Left colon (tissue), 2 donors: ENCODE measurements around the gene SRSF10. TPM values are rescaled to one million over a fixed set of nuclear protein-coding genes. Genes with fewer than 3 reads are reported as not detected.
"Not testable (repeated sequence)": the region's sequence is repeated elsewhere in the genome, so short reads cannot be mapped to it uniquely, and the experiment has no call there.

ENCODE experiments used
- ATAC-seq: fragments of 200-7000 bp; cut with Tn5 transposase; one replicate; pipeline ENCODE4 v1.9.1; 2020; ENCODE audit warnings: mild to moderate bottlenecking, moderate library complexity
- DNase-seq, 2 donors: peaks; one replicate each; pipeline ENCODE4 v3.0.0-alpha.2; 2020
- intact Hi-C, 2 donors: fragments of 100-400 bp; cut with DNase I in 1 of 2; cut with micrococcal nuclease in 1 of 2; formaldehyde crosslinking; loops; one replicate each; pipeline versions ENCODE4 v1.11.2 to v1.14.0; 2022; cut with DNase I, micrococcal nuclease
- total RNA-seq, 2 donors: library from RNA; stranded (reverse); fragmentation: NEBNext Ultra II Directional; extraction: Animal tissue kit (Norgen Biotek cat#: 25700); gene quantifications; one replicate each; pipeline ENCODE4 v1.2.1, GENCODE V29; 2021
- donor health status: DM: no; HTN: no; CAD: no.
- donor health status: DM: yes; HTN: yes; CAD: no.

SRSF10 gene
- total RNA-seq, 2 donors from 2014 or later: 66.5 to 84.0 TPM

DNA sequence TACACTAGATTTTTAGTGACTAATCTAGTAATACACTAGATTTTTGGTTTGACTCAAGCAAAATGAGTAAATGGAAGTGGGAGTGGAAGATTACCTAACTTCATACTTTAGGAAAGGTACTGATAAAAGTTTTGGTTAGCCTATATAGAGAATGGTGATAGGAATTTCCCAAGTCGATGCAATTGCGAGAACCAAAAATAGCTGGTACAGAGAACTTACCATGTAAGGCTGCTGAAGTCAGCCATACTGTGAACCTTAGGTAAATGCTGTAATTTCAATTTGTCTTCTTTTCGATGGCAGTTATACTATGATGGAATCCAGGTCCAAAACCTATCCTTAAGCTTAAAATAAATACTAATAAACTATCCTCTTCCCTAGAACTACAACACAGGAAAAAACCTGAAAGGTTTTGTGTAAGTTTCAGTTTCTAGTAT, 15.9 kb downstream of the SRSF10 start:
- ATAC-seq: no peak
- intact Hi-C loops: no loop called here
- DNase-seq: no peak

- no peak for ATAC-seq
- DNase-seq: no peak
- intact Hi-C loops: no loop called here
Observed at GRCh38 chr1:23963617-23964234, 16.4 kb downstream of the SRSF10 start.

DNA sequence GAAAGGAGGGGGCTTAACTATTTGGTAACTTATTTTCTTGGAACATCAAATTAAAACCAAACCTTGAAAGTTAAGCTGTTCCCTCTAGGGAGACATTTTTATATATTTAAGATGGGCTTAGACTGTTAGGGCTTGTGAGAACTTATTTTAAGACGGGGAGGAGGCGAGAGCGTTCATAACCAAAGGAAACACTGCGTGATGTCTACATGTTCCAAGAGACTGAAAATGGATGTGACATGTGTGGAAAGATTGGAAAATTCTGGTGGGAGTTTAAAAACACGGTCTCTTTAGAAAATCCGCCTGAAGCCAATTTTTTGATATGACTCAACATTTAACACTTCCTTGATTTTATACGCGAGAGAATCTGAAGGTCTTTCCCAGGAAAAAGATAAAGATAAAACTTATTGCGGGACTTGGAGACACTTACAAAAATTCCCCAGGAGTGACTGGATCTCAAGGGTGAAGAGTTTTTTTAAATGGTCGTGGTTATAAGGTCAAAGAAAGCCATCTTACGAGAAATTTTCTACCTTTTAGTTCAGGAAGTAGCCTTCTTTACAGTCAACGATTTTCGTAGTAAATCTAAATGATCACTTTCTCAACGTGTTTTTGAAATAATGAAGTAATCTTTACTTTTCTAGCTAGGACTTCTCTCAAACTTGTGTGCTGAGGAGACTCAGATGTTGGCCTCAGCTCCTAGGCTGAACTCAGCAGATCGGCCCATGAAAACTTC, 19.7 kb downstream of the SRSF10 start:
- ATAC-seq (no peak), DNase-seq (no peak)
- intact Hi-C loops: no loop called here

DNA sequence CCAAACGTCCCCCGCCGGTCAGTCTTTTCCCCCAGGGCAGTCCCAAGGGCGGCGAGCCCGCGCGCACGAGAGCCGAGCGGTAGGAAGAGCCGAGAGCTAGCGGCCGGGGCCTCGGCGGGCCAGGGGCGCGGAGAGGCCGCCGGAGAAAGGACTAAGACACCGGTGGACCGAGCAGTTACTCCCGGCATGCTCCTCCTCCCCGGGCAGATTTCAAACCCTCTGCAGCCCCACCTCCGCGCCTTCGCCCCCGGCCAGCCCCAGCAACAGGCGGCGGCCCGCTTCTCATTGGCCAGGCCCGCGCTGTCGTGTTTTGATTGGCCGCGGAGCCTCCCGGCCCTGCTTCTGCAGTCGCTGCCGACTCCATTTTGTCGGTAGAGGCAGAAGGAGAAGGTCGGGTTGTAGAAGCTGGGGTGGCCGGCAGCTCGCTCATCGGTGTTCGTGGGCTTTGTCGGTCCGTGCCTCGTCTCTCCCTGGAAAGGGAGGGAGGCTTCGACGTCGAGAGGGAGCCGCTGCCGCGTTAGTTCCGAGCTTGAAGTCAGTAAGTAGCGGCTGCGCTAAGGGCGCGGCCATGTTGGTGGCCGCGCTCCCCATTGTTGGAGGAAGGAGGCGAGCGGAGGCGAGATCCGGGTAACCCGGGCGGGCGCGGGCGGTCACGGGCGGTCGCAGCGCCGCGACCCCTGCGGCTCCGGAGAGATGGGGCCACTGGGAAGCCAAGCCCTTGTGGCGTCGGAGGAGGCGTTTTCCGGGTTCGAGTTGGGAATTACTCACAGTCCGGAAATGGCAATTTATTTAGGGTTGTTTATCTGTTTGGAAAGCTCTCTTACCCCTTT, 20.5 kb downstream of the SRSF10 start, which contains the start of gene PNRC2:
PNRC2 (plus strand) TSS at position 368 of the 830 bp plus-strand sequence. CDS start 1,630 bp downstream, outside the sequence.
- ATAC-seq: peak; percentile 87
- peak; percentile 97 to 98 for DNase-seq
- intact Hi-C loops: loop anchor here in 1 of 2 donors (10.0 kb wide), 1 partner anchor 65 kb away; no protein-coding TSS in a partner anchor

- ATAC-seq (peak; percentile 80), DNase-seq (peak; percentile 89 to 94)
- intact Hi-C loops: loop anchor here in 1 of 2 donors (10.0 kb wide), 1 partner anchor 66 kb away; no protein-coding TSS in a partner anchor
Observed at GRCh38 chr1:23958810-23959460, 21.2 kb downstream of the SRSF10 start.

- intact Hi-C loops: loop anchor here in 1 of 2 donors (10.0 kb wide), 1 partner anchor 67 kb away; no protein-coding TSS in a partner anchor
- peak; percentile 36 to 37 for DNase-seq
- not testable (repeated sequence) for ATAC-seq
Observed at GRCh38 chr1:23958040-23958809, 21.9 kb downstream of the SRSF10 start.

DNA sequence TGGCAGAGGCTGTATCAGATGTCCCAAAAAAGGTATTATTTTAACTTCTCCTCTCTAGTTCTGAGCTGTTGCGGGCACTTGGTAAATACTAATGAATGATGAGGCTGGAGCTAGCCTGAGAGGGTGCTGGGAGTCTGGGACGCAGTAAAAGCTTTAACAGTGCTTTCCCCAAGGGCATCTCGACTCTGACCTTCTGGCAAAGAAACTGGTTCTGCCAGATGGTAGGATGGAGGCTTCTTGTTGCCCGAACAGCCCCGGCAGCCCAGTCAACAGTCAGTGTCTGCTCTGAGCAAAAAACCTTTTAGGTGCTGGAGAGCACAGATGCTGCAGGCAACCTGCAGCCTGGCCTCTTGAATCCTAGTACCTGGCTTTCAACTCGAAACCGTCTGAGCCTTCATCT, 23.0 kb downstream of the SRSF10 start:
- intact Hi-C loops: loop anchor here in 1 of 2 donors (10.0 kb wide), 1 partner anchor 68 kb away; no protein-coding TSS in a partner anchor
- peak; percentile 30 for ATAC-seq

GRCh38 chr1:23953020-23953419, 27.1 kb downstream of the SRSF10 start:
- intact Hi-C loops: loop anchor here in 1 of 2 donors (10.0 kb wide), 1 partner anchor 72 kb away; no protein-coding TSS in a partner anchor
- DNase-seq: no peak
- ATAC-seq: no peak

More for the DNA sequence above, 23.0 kb downstream of the SRSF10 start:
- DNase-seq: peak; percentile 64 to 77

DNA sequence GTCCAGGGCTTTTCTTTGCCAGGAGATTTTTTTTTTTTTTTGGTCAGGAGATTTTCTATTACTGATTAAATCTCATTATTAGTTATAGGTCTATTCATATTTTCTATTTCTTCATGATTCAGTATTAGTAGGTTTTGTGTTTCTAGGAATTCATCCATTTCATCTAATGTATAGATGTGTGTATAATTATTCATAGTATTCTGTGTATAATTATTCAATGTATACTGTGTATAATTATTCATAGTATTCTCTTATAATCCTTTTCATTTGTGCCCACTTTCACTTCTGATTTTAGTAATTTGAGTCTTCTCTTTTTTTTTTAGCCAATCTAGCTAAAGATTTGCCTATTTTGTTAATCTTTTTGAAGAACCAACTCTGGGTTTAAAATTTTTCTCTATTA, 32.8 kb downstream of the SRSF10 start:
- no peak for DNase-seq
- intact Hi-C loops: no loop called here
- no peak for ATAC-seq

GRCh38 chr1:23936481-23937176, 43.5 kb downstream of the SRSF10 start:
- DNase-seq: no peak
- ATAC-seq: no peak
- intact Hi-C loops: no loop called here

- no peak for ATAC-seq
- intact Hi-C loops: no loop called here
Observed at GRCh38 chr1:23931491-23931880, 48.6 kb downstream of the SRSF10 start.

GRCh38 chr1:23930861-23931490, 49.2 kb downstream of the SRSF10 start:
- ATAC-seq (no peak), DNase-seq (no peak)
- intact Hi-C loops: no loop called here

More at GRCh38 chr1:23931491-23931880, 48.6 kb downstream of the SRSF10 start:
- DNase-seq: no peak

DNA sequence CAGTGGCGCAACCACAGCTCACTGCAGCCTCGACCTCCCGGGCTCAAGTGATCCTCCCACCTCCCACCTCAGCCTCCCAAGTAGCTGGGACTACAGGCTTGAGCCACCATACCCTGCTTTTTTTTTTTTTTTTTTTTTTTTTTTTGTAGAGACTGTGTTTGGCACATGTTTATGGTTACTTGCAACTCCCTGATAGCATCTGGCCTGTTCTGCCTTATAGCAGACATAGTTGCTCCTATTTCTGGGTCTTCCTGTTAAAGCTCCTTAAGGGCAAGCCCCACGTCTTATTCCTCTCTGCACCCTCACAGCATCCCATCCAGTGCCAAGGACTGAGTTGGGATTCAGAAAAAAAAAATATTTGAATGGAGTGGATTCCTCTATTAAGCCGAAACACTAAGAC, 49.9 kb downstream of the SRSF10 start:
- intact Hi-C loops: no loop called here
- DNase-seq: no peak
- no peak for ATAC-seq

- ATAC-seq (no peak), DNase-seq (no peak)
- intact Hi-C loops: no loop called here
Observed at GRCh38 chr1:23928789-23929188, 51.3 kb downstream of the SRSF10 start.

- ATAC-seq: no peak
- DNase-seq: no peak
- intact Hi-C loops: no loop called here
Observed at GRCh38 chr1:23927097-23927496, 53.0 kb downstream of the SRSF10 start.

GRCh38 chr1:23925279-23925678, 54.8 kb downstream of the SRSF10 start:
- intact Hi-C loops: no loop called here
- DNase-seq: no peak
- no peak for ATAC-seq

GRCh38 chr1:23924601-23925000, 55.5 kb downstream of the SRSF10 start:
- no peak for ATAC-seq
- intact Hi-C loops: no loop called here
- DNase-seq: no peak
